ENCODE measurements around the gene TOMM40L. TPM values are rescaled to one million over a fixed set of nuclear protein-coding genes. Genes with fewer than 3 reads are reported as not detected.

TOMM40L gene
- total RNA-seq, 2 donors from 2014 or later, result 31.2 to 34.8 TPM

DNA sequence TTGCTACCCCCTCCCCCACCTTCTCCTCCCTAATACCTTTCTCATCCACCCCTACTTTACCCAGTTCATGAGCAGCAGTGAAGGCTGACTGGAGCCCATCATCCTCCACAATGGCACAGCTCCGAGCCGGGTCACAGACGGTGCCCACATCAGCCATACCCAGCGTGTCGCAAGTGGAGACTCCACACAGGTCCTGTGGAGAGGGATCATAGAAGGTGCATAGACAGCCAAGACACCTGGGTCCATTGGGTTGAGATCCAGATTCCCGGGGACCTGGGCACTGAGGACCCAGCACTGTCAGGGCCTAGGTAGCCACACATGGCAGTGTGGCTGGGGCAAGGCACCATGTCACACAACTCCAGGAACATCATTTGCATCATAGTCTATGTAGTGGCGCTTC, 29.7 kb upstream of the TOMM40L start:
- ATAC-seq (no peak), DNase-seq (peak; percentile 22)
- intact Hi-C loops (cut with DNase I), result loop anchor here (10.0 kb wide), 2 partner anchors 179 to 189 kb away; no protein-coding TSS in a partner anchor

DNA sequence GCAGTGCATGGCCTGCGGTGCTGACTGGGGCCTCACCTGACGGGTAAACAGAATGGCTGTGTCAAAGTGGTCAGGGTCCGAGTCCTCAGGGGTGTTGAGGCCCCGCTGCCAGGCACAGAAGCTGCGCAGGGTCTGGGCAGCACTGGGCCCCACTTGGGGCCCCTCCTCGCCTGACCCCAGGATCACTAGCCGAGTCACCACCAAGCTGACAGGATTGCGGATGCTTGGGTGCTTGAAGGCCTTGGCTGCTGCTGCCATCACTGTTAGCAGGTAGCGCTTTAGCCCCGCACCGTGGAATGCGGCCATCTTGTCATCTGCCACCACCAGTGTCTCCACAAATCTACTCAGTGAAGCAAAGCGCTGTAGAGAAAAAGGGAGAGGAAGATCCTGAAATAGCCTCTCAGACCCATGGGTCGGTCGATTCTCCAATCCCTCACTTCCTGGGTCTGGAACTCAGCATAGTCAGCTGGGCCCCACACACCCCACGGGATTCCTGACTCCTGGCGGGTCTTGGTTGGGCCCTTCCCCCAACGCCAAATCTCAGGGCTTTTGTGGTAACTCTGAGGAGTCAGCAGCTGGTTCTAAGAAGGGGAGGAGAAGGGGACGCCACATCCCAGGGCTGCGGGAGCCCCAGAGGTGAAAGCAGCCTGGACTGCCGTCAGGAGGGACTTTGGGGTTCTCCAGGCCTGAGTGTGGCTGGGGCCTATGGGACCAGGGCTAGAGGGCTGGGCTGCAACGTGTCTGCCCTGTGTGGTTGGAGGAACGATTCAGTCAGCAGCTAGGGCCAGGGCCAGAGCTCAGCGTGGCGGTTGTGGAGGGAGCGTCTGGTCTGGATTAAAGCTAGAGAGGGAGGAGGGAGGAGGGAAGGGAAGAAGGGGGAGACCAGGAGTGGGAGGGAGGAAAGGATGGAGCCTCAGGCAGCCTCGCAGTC, 29.1 kb upstream of the TOMM40L start:
- DNase-seq (peak; percentile 55), ATAC-seq (peak; percentile 6 to 9)
- intact Hi-C loops (cut with DNase I), result loop anchor here (10.0 kb wide), 2 partner anchors 178 to 188 kb away; no protein-coding TSS in a partner anchor

GRCh38 chr1:161197560-161198193, 28.2 kb upstream of the TOMM40L start:
- intact Hi-C loops (cut with DNase I), result loop anchor here (10.0 kb wide), 2 partner anchors 177 to 187 kb away; no protein-coding TSS in a partner anchor
- peak; percentile 29 for DNase-seq

GRCh38 chr1:161198194-161198896, 27.5 kb upstream of the TOMM40L start:
- intact Hi-C loops (cut with DNase I), result loop anchor here (10.0 kb wide), 2 partner anchors 176 to 186 kb away; no protein-coding TSS in a partner anchor
- DNase-seq (peak; percentile 69), ATAC-seq (peak; percentile 1 to 8)

More at GRCh38 chr1:161197560-161198193, 28.2 kb upstream of the TOMM40L start:
- ATAC-seq, result no peak

GRCh38 chr1:161198897-161199431, 26.9 kb upstream of the TOMM40L start, which contains the start of gene ADAMTS4:
Gene ADAMTS4, minus strand, starts transcription at chr1:161199054. Its CDS starts 427 bp downstream, at chr1:161198627.
- ATAC-seq (peak; percentile 8 to 31), DNase-seq (peak; percentile 86)
- intact Hi-C loops (cut with DNase I), result loop anchor here (10.0 kb wide), 2 partner anchors 176 to 186 kb away; no protein-coding TSS in a partner anchor

- DNase-seq (peak; percentile 58), ATAC-seq (no peak)
- intact Hi-C loops (cut with DNase I), result loop anchor here (10.0 kb wide), 2 partner anchors 175 to 185 kb away; no protein-coding TSS in a partner anchor
These were observed 26.2 kb upstream of the TOMM40L start for GRCh38 chr1:161199506-161200139.

DNA sequence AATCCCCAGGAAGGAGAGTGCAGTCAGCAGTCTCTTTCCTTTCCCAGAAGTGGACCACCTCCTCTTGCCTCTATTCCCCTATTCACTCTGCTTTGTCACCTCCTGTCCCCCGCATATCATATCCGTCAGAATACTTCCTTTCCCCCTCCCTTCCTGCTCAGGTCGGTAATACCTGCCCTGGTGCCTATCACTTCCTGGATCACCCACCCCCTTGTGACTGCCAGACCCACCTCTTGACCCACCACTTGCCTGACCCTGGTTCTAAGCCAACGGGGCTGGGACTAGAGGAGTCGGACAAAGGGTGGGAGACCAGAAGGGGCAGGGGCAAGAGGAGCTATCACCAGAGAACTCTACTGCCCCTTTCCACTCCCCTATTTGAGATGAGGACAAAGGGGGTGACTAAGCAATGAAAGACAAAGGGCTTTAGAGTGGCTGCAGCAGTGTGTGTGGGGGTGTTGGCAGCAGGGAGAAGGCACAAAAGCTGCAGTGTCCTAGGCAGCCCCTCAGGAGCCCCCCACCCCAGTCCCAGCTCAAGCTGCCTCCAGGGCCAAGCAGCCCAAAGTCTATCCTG, 25.4 kb upstream of the TOMM40L start:
- ATAC-seq, result no peak
- intact Hi-C loops (cut with DNase I), result no loop called here
- DNase-seq, result peak; percentile 30

DNA sequence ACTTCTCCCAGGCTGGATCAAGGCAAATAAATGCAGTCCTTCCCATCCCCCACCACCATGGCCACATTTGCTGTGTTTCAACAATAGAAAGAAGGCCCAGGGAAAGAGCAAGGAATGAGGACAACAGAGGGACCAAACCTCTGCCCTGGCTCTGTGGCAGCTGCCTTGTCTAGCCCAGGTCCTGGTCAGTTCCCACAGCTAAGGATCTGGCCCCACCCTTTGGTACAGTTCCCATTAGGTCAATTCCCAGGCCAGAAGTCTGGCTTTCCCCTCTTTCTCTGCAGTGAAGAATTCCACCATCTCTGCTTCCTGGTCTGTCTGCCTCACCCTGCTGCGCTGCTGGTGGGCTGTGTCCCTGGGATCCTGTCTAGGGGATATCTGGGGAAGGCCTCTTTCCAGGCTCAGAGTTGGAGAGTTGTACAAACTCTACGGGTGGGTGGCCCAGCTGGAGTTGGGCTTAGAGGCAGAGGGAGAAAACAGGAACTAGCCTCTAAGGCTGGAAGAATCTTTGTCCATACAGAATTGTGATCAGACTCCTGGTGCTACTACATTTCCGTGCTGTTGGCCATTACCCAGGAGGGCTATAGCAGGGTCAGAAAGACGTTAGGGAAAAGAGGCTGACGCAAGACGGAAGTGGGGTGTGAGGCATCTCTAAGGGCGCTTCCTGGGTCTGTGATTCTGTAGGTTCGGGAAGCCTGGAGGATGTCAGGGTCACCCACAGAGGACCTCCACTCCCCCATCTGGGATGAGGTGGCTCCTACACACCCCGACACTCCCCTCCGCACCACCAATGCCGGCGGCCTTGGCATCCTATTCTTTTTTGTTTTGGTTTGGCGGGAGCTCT, 24.6 kb upstream of the TOMM40L start:
- DNase-seq, result peak; percentile 83
- intact Hi-C loops (cut with DNase I), result no loop called here
- peak; percentile 32 to 42 for ATAC-seq

- ATAC-seq (peak; percentile 85 to 89), DNase-seq (peak; percentile 98)
- intact Hi-C loops (cut with DNase I), result no loop called here
These were observed 23.8 kb upstream of the TOMM40L start, which contains the start of gene NDUFS2 for GRCh38 chr1:161201836-161202712. Gene NDUFS2, plus strand, starts transcription at chr1:161202367. Its CDS starts 19 bp downstream, at chr1:161202386.

- DNase-seq (peak; percentile 79), ATAC-seq (peak in 1 of 2 donors; percentile 4)
- intact Hi-C loops (cut with DNase I), result no loop called here
These were observed 19.3 kb upstream of the TOMM40L start for GRCh38 chr1:161206411-161207140.

- DNase-seq, result peak; percentile 79
- ATAC-seq, result peak; percentile 69 to 71
- intact Hi-C loops (cut with DNase I), result no loop called here
These were observed 18.7 kb upstream of the TOMM40L start for GRCh38 chr1:161207173-161207572.

GRCh38 chr1:161209790-161210409, 16.0 kb upstream of the TOMM40L start:
- intact Hi-C loops (cut with DNase I), result loop anchor here in 1 of 2 donors (2.0 kb wide), 1 partner anchor 15 kb away; no protein-coding TSS in a partner anchor
- DNase-seq (peak; percentile 85), ATAC-seq (peak; percentile 63 to 75)

GRCh38 chr1:161214369-161214768, 11.5 kb upstream of the TOMM40L start:
- peak in 1 of 2 donors; percentile 3 for ATAC-seq
- DNase-seq, result no peak
- intact Hi-C loops (cut with DNase I), result no loop called here

GRCh38 chr1:161215076-161215475, 10.8 kb upstream of the TOMM40L start, which contains the start of gene FCER1G:
Gene FCER1G, plus strand, starts transcription at chr1:161215295. Its CDS starts 27 bp downstream, at chr1:161215322.
- intact Hi-C loops (cut with DNase I), result no loop called here
- ATAC-seq, result peak; percentile 43 to 68

More at GRCh38 chr1:161215076-161215475, 10.8 kb upstream of the TOMM40L start, which contains the start of gene FCER1G:
- DNase-seq, result peak; percentile 68

Measured in left cardiac atrium (tissue), 4 donors.